ENCODE data around the gene PLEKHA5. TPM values are rescaled to one million over a fixed set of nuclear protein-coding genes. Genes with fewer than 3 reads are reported as not detected.

Gene PLEKHA5
- total and polyA plus RNA-seq, 2 experiments from 2014 or later = 82.8 to 112 TPM

DNA sequence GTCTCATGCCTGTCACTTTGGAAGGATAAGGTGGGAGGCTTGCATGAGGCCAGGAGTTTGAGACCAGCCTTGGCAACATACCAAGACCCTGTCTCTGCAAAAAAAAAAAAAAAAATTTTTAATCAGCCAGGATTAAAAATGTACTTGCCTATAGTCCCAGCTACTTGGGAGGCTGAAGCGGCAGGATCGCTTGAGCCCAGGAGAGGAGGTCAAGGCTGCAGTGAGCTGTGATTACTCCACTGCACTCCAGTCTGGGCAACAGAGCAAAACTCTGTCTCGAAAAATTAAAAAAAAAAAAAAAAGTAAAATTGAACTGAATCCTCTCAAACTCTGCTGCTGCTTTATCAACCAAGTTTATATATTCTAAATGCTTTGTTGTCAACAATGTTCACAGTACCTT is 181.6 kb downstream of the PLEKHA5 start:
- no peaks in the 10 kb centered on the region for H3K79me2 ChIP-seq (replicated peaks; ENCODE audit: insufficient read depth)

DNA sequence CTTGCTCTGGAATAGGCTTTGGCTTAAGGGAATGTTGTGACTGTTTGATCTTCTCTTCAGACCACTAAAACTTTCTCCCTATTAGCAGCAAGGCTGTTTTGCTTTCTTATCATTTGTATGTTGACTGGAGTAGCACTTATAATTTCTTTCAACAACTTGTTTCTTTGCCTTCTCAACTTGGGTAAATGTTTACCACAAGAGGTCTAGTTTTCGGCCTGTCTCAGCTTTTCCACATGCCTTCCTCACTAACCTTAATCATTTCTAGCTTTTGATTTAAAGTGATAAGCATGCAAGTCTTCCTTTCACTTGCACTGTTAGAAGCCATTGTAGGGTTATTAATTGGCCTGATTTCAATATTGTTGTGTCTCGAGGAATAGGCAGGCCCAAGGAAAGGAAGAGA is 183.1 kb downstream of the PLEKHA5 start:
- ATAC-seq = no peak
- no peaks in the 10 kb centered on the region for H3K36me3 ChIP-seq (ENCODE audit: insufficient read depth)
- H3K9me2 ChIP-seq (ENCODE audit: insufficient read depth) = no peaks in the 10 kb centered on the region
- H3K36me3 Mint-ChIP-seq (ENCODE audit: low read depth) = peaks cover 7% of the 10 kb centered on the region; the same call in 2 of the 3 replicates
- no peak overlapping the region for H3K27ac ChIP-seq (ENCODE audit: low read depth)
- H4K20me1 ChIP-seq (replicated peaks; ENCODE audit: insufficient read depth) = no peaks in the 10 kb centered on the region
- no peak overlapping the region for H3K4me3 Mint-ChIP-seq
- H3K4me3 ChIP-seq = no peak overlapping the region
- H3K4me1 Mint-ChIP-seq = no peaks in the 10 kb centered on the region
- H2AFZ ChIP-seq = no peak overlapping the region
- H3K4me2 ChIP-seq = no peak overlapping the region
- H3K27me3 ChIP-seq (ENCODE audit: insufficient read depth) = no peaks in the 10 kb centered on the region
- no peaks in the 10 kb centered on the region for H3K9me3 Mint-ChIP-seq
- peak overlapping the region; percentile 66 for H3K27ac Mint-ChIP-seq
- no peaks in the 10 kb centered on the region for H3F3A ChIP-seq (replicated peaks; ENCODE audit: low read depth)
- no peaks in the 10 kb centered on the region for H3K4me1 ChIP-seq (ENCODE audit: insufficient read depth)
- peaks cover 5% of the 10 kb centered on the region for H3K27me3 Mint-ChIP-seq (ENCODE audit: insufficient read depth, low read depth, poor library complexity)
- DNase-seq (ENCODE audit: low spot score) = no peak
- H3K79me2 ChIP-seq (replicated peaks; ENCODE audit: insufficient read depth) = no peaks in the 10 kb centered on the region
- TF ChIP-seq NANOG (IDR thresholded peaks at IDR 0.05; ENCODE audit: borderline replicate concordance) (no peak), ZNF331 (CRISPR knock-in tag; IDR thresholded peaks at IDR 0.05; ENCODE audit: low read depth) (no peak), EZH2phosphoT487 (IDR thresholded peaks at IDR 0.05; ENCODE audit: unreplicated experiment) (no peak), ZNF114 (CRISPR knock-in tag; IDR thresholded peaks at IDR 0.05) (no peak), POLR2AphosphoS5 (IDR thresholded peaks at IDR 0.05; ENCODE audit: low read depth) (no peak), EZH2 (IDR thresholded peaks at IDR 0.05; ENCODE audit: low read depth, unreplicated experiment) (no peak), JUNB (IDR thresholded peaks at IDR 0.05; ENCODE audit: unreplicated experiment) (no peak), CREB1 (CRISPR knock-in tag; IDR thresholded peaks at IDR 0.05; ENCODE audit: low read depth) (no peak)
- TF ChIP-seq, protein P1, sequence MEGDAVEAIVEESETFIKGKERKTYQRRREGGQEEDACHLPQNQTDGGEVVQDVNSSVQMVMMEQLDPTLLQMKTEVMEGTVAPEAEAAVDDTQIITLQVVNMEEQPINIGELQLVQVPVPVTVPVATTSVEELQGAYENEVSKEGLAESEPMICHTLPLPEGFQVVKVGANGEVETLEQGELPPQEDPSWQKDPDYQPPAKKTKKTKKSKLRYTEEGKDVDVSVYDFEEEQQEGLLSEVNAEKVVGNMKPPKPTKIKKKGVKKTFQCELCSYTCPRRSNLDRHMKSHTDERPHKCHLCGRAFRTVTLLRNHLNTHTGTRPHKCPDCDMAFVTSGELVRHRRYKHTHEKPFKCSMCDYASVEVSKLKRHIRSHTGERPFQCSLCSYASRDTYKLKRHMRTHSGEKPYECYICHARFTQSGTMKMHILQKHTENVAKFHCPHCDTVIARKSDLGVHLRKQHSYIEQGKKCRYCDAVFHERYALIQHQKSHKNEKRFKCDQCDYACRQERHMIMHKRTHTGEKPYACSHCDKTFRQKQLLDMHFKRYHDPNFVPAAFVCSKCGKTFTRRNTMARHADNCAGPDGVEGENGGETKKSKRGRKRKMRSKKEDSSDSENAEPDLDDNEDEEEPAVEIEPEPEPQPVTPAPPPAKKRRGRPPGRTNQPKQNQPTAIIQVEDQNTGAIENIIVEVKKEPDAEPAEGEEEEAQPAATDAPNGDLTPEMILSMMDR (conservative IDR thresholded peaks at IDR 0.05; ENCODE audit: low read depth in 2 of 2) = no peak
- TF ChIP-seq, protein P2, sequence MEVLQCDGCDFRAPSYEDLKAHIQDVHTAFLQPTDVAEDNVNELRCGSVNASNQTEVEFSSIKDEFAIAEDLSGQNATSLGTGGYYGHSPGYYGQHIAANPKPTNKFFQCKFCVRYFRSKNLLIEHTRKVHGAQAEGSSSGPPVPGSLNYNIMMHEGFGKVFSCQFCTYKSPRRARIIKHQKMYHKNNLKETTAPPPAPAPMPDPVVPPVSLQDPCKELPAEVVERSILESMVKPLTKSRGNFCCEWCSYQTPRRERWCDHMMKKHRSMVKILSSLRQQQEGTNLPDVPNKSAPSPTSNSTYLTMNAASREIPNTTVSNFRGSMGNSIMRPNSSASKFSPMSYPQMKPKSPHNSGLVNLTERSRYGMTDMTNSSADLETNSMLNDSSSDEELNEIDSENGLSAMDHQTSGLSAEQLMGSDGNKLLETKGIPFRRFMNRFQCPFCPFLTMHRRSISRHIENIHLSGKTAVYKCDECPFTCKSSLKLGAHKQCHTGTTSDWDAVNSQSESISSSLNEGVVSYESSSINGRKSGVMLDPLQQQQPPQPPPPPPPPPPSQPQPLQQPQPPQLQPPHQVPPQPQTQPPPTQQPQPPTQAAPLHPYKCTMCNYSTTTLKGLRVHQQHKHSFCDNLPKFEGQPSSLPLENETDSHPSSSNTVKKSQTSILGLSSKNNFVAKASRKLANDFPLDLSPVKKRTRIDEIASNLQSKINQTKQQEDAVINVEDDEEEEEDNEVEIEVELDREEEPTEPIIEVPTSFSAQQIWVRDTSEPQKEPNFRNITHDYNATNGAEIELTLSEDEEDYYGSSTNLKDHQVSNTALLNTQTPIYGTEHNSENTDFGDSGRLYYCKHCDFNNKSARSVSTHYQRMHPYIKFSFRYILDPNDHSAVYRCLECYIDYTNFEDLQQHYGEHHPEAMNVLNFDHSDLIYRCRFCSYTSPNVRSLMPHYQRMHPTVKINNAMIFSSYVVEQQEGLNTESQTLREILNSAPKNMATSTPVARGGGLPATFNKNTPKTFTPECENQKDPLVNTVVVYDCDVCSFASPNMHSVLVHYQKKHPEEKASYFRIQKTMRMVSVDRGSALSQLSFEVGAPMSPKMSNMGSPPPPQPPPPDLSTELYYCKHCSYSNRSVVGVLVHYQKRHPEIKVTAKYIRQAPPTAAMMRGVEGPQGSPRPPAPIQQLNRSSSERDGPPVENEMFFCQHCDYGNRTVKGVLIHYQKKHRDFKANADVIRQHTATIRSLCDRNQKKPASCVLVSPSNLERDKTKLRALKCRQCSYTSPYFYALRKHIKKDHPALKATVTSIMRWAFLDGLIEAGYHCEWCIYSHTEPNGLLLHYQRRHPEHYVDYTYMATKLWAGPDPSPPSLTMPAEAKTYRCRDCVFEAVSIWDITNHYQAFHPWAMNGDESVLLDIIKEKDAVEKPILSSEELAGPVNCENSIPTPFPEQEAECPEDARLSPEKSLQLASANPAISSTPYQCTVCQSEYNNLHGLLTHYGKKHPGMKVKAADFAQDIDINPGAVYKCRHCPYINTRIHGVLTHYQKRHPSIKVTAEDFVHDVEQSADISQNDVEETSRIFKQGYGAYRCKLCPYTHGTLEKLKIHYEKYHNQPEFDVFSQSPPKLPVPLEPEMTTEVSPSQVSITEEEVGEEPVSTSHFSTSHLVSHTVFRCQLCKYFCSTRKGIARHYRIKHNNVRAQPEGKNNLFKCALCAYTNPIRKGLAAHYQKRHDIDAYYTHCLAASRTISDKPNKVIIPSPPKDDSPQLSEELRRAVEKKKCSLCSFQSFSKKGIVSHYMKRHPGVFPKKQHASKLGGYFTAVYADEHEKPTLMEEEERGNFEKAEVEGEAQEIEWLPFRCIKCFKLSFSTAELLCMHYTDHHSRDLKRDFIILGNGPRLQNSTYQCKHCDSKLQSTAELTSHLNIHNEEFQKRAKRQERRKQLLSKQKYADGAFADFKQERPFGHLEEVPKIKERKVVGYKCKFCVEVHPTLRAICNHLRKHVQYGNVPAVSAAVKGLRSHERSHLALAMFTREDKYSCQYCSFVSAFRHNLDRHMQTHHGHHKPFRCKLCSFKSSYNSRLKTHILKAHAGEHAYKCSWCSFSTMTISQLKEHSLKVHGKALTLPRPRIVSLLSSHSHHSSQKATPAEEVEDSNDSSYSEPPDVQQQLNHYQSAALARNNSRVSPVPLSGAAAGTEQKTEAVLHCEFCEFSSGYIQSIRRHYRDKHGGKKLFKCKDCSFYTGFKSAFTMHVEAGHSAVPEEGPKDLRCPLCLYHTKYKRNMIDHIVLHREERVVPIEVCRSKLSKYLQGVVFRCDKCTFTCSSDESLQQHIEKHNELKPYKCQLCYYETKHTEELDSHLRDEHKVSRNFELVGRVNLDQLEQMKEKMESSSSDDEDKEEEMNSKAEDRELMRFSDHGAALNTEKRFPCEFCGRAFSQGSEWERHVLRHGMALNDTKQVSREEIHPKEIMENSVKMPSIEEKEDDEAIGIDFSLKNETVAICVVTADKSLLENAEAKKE (CRISPR knock-in tag; IDR thresholded peaks at IDR 0.05) = no peak
- TF ChIP-seq, protein P3, sequence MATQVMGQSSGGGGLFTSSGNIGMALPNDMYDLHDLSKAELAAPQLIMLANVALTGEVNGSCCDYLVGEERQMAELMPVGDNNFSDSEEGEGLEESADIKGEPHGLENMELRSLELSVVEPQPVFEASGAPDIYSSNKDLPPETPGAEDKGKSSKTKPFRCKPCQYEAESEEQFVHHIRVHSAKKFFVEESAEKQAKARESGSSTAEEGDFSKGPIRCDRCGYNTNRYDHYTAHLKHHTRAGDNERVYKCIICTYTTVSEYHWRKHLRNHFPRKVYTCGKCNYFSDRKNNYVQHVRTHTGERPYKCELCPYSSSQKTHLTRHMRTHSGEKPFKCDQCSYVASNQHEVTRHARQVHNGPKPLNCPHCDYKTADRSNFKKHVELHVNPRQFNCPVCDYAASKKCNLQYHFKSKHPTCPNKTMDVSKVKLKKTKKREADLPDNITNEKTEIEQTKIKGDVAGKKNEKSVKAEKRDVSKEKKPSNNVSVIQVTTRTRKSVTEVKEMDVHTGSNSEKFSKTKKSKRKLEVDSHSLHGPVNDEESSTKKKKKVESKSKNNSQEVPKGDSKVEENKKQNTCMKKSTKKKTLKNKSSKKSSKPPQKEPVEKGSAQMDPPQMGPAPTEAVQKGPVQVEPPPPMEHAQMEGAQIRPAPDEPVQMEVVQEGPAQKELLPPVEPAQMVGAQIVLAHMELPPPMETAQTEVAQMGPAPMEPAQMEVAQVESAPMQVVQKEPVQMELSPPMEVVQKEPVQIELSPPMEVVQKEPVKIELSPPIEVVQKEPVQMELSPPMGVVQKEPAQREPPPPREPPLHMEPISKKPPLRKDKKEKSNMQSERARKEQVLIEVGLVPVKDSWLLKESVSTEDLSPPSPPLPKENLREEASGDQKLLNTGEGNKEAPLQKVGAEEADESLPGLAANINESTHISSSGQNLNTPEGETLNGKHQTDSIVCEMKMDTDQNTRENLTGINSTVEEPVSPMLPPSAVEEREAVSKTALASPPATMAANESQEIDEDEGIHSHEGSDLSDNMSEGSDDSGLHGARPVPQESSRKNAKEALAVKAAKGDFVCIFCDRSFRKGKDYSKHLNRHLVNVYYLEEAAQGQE (IDR thresholded peaks at IDR 0.05; ENCODE audit: unreplicated experiment) = no peak

More for the DNA sequence above, 181.6 kb downstream of the PLEKHA5 start:
- H3K4me1 Mint-ChIP-seq = no peaks in the 10 kb centered on the region
- H3K27me3 Mint-ChIP-seq (ENCODE audit: insufficient read depth, low read depth, poor library complexity) = peaks cover 5% of the 10 kb centered on the region
- Histone ChIP-seq H2AFZ (no peak overlapping the region), H4K20me1 (replicated peaks; ENCODE audit: insufficient read depth) (no peaks in the 10 kb centered on the region), H3F3A (replicated peaks; ENCODE audit: low read depth) (no peaks in the 10 kb centered on the region), H3K36me3 (ENCODE audit: insufficient read depth) (no peaks in the 10 kb centered on the region; the same call in 1 of the 2 replicates), H3K4me2 (no peak overlapping the region), H3K27ac (ENCODE audit: low read depth) (no peak overlapping the region), H3K4me3 (no peak overlapping the region), H3K4me1 (ENCODE audit: insufficient read depth) (no peaks in the 10 kb centered on the region), H3K27me3 (ENCODE audit: insufficient read depth) (no peaks in the 10 kb centered on the region), H3K9me2 (ENCODE audit: insufficient read depth) (peaks cover 3% of the 10 kb centered on the region; the same call in 1 of the 2 replicates)
- 0 out of 2 replicates have a peak overlapping the region, but pooled peaks have one; percentile 32 for H3K27ac Mint-ChIP-seq
- DNase-seq (ENCODE audit: low spot score) (no peak), ATAC-seq (no peak)
- no peak for TF ChIP-seq CREB1 (CRISPR knock-in tag; IDR thresholded peaks at IDR 0.05; ENCODE audit: low read depth)
- peaks cover 14% of the 10 kb centered on the region for H3K36me3 Mint-ChIP-seq (ENCODE audit: low read depth)
- H3K4me3 Mint-ChIP-seq = no peak overlapping the region
- no peaks in the 10 kb centered on the region; the same call in 2 of the 3 replicates for H3K9me3 Mint-ChIP-seq

All from GM23338 (cell line).